ENCODE data around the gene GBGT1.

GBGT1 gene

DNA sequence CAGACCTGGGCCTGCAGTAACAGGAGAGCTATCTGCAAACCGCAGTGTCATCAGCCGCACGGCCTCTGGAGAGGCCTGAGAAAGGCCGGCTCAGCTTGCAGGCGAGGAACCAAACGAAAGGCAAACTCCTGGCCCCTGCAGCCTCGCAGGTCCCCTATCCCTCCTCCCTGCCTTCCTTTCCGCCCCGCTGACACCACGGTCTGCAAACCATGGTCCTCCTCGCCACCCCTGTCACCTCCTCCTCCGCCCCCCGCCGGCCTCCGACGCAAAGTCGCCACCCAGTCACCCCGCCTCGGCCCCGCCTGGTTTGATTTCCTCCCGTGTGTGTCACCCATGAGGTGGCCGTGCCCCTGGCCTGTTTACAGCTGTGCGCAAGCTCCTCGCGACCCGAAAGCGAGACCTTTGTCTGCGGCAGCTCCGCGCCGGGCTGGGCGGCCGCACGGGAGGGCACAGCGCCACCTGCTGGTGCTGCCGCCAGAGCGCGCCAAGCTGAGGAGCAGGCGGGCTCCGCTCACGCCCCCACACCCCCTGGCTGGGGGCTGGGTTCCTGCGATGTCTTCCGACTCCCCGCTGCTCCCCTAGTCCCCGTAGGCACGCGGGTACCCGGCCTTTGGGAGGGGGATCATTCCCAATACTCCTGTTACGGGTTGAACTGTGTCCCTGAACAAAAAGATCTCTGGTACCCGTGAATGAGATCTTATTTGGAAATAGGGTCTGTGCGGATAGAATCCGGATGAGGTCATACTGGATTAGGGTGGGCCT is 19.4 kb downstream of the GBGT1 start:
- peak; percentile 93 for DNase-seq (ENCODE audit: low spot score)
- in situ Hi-C loops (cut with MboI; ENCODE audit: low pct_unique_long_range_greater_than_20kb, low sequenced_read_pairs, unreplicated experiment), result loop anchor here (10.0 kb wide), 1 partner anchor 50 kb away; no protein-coding TSS in a partner anchor
- TF ChIP-seq, protein P1, sequence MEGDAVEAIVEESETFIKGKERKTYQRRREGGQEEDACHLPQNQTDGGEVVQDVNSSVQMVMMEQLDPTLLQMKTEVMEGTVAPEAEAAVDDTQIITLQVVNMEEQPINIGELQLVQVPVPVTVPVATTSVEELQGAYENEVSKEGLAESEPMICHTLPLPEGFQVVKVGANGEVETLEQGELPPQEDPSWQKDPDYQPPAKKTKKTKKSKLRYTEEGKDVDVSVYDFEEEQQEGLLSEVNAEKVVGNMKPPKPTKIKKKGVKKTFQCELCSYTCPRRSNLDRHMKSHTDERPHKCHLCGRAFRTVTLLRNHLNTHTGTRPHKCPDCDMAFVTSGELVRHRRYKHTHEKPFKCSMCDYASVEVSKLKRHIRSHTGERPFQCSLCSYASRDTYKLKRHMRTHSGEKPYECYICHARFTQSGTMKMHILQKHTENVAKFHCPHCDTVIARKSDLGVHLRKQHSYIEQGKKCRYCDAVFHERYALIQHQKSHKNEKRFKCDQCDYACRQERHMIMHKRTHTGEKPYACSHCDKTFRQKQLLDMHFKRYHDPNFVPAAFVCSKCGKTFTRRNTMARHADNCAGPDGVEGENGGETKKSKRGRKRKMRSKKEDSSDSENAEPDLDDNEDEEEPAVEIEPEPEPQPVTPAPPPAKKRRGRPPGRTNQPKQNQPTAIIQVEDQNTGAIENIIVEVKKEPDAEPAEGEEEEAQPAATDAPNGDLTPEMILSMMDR (IDR thresholded peaks at IDR 0.05; ENCODE audit: extremely low read depth, insufficient read depth, missing control alignments), result peak; percentile 98

DNA sequence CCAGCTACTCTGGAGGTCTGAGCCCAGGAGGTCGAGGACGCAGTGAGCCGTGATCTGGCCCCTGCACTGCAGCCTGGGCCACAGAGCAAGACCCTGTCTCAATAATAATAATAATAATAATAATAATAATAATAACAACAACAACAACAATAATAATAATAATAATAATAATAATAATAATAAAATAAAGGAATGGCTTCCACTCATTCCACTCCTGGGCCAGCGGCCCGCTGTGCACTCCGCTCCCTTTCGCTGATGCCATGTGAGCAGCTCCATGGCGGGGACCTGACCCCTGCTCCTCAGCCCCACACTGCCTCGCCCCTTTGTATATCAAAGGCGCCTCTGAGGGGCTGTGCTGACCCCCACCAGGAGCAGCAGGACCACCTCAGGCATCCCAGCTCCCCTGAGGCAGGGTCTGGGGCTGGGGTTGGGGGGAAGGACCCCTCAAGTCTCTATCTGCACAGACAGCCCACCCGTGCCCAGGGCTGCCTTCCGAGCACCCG is 20.0 kb downstream of the GBGT1 start:
- in situ Hi-C loops (cut with MboI; ENCODE audit: low pct_unique_long_range_greater_than_20kb, low sequenced_read_pairs, unreplicated experiment), result loop anchor here (10.0 kb wide), 1 partner anchor 49 kb away; no protein-coding TSS in a partner anchor
- TF ChIP-seq, protein P1 (IDR thresholded peaks at IDR 0.05; ENCODE audit: extremely low read depth, insufficient read depth, missing control alignments), result no peak
- no peak for DNase-seq (ENCODE audit: low spot score)

DNA sequence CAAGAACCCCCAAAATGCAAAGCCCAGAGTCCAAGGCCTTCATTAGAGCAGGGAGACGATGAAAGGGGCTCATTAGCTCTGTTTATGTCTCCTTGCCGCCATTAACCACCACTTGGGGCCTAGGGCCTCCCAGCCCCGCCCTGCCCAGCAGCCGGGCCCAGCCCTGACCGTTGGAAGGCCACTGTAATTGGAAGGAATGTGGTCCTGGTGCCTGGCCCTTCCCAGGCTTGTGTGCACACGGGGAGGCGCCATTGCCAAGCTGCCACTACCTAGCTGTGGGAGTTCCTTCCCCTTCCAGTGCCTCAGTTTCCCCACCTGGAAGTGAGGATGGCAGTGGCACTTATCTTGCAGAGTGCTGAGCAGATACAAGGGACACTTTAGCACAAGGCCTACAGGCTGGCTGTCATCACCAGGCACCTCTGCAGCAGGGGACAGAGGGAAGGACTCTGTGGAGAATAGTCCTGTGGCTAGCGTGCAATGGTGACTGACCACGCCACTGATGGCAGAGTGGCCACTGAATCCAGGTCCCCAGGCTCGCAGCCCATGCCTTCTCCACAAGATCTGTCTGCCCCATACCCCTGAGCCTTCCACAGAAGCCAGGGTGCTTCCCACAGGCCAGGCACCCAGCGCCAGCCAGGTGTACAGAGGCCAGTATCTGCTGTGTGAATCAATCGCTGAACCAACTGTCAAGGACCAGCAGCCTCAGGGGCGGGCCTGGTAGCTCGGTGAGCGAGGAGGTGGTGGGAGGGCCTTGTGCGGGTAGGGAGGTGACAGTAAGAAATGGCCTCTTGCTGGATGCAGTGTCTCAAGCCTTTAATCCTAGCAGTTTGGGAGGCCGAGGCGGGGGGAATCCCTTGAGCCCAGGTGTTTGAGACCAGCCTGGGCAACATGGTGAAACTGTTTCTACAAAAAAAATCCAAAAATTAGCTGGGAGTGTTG is 20.8 kb downstream of the GBGT1 start:
- in situ Hi-C loops (cut with MboI; ENCODE audit: low pct_unique_long_range_greater_than_20kb, low sequenced_read_pairs, unreplicated experiment), result loop anchor here (10.0 kb wide), 1 partner anchor 48 kb away; no protein-coding TSS in a partner anchor
- peak; percentile 78 for DNase-seq (ENCODE audit: low spot score)
- TF ChIP-seq, protein P1 (IDR thresholded peaks at IDR 0.05; ENCODE audit: extremely low read depth, insufficient read depth, missing control alignments), result no peak

DNA sequence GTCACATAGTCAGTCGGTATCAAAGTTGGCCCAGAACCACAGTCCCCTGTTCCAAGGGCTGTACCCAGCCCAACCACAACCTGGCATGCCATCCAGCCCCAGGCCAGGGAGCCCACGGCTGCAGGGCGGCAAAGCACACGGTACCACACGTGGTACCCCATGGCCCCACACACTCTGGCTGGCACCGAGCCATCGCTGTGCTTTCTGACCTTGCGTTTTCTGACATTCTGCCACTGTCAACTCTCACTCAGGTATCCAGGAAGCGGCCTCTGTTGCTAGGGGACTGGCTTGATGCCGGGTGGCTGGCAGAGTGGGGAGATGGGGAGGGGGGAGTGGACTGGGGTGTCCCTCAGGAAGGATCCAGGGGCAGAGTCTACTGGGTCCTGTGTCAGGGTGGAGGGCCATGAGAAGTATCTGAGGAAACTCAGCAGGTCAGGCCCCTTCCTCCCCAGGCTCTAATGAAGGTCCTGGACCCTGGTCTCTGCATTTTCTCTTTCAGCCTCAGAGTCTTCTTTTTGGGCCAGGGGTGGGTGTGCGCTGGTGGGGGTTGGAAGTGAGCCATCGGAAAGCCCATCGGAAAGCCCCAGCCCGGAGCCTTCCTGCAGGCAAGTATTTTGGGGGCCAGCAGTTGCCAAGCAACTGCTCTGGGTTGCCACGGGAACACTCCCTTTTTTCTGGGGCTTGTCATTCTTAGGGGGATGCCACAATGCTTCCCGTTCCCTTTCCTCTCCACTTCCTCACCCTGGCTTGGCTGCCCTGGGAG is 21.7 kb downstream of the GBGT1 start:
- in situ Hi-C loops (cut with MboI; ENCODE audit: low pct_unique_long_range_greater_than_20kb, low sequenced_read_pairs, unreplicated experiment), result loop anchor here (10.0 kb wide), 1 partner anchor 47 kb away; no protein-coding TSS in a partner anchor
- DNase-seq (ENCODE audit: low spot score), result peak; percentile 80
- TF ChIP-seq, protein P1 (IDR thresholded peaks at IDR 0.05; ENCODE audit: extremely low read depth, insufficient read depth, missing control alignments), result peak; percentile 2

DNA sequence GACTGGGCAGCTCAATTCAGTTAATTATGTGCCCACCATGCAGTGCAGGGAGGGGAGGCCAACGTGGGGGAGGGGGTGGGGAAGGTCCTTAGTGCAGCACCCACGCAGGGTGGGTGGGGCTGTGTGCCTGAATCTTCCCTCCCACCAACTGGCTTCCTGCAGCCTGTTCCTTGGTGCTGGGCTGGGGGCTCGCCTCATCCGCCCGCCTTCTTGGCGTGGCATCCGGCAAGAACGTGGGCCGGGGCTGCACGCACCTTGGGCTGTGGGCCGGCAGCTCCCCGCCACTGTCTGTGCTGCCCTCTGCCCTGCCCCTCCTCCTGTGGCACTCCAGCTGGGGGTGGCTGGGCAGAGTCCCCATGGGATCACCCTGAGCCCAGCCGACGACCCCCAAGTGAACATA is 23.1 kb downstream of the GBGT1 start:
- TF ChIP-seq, protein P1 (IDR thresholded peaks at IDR 0.05; ENCODE audit: extremely low read depth, insufficient read depth, missing control alignments), result no peak
- in situ Hi-C loops (cut with MboI; ENCODE audit: low pct_unique_long_range_greater_than_20kb, low sequenced_read_pairs, unreplicated experiment), result loop anchor here (10.0 kb wide), 1 partner anchor 46 kb away; no protein-coding TSS in a partner anchor
- no peak for DNase-seq (ENCODE audit: low spot score)

All from GM13977 (cell line).